HepG2 (cell line): Measurements from ENCODE around the gene FLVCR1.

Source experiments
- EP300 ChIP-seq, 3 experiments: sonication (generic) in 1 of 3; formaldehyde crosslinking in 1 of 3; IDR thresholded peaks; 2 replicates each; pipeline versions ENCODE4 v1.5.1 to v1.6.1; 2011 to 2020; ENCODE audit warnings: low read depth in 2 of 3, low read length in 2 of 3, borderline replicate concordance in 1 of 3, improper control_type of control experiment in 1 of 3, mild to moderate bottlenecking in 1 of 3, missing genetic modification reagents in 1 of 3, moderate library complexity in 1 of 3
- EZH2 ChIP-seq: conservative IDR thresholded peaks from 2 replicates; pipeline ENCODE4 v1.6.1; 2012; ENCODE audit warnings: mild to moderate bottlenecking, low read depth, low read length, moderate library complexity
- HDAC2 ChIP-seq: sonication (generic); formaldehyde crosslinking; IDR thresholded peaks from 2 replicates; pipeline ENCODE4 v1.4.0; 2020; ENCODE audit warnings: missing genetic modification reagents
- HDAC6 ChIP-seq: fragments of 200-600 bp; sonication (generic); IDR thresholded peaks from 2 replicates; pipeline ENCODE4 v1.7.0; 2017; ENCODE audit warnings: mild to moderate bottlenecking, antibody characterized with exemption, low read length, low read depth
- KDM5B ChIP-seq: sonication (generic); formaldehyde crosslinking; IDR thresholded peaks from 2 replicates; pipeline ENCODE4 v1.4.0; 2020; ENCODE audit warnings: missing genetic modification reagents, mild to moderate bottlenecking, borderline replicate concordance
- POLR2A ChIP-seq, 2 experiments: IDR thresholded peaks; 2 replicates each; pipeline ENCODE4 v1.6.1; 2011; ENCODE audit warnings: low read depth in 2 of 2, low read length in 2 of 2, mild to moderate bottlenecking in 1 of 2, moderate library complexity in 1 of 2; ENCODE audit not compliant: insufficient read depth in 1 of 2
- POLR2AphosphoS5 ChIP-seq: IDR thresholded peaks from 2 replicates; pipeline ENCODE4 v1.6.1; 2012; ENCODE audit warnings: low read depth, low read length
- SMC3 ChIP-seq: IDR thresholded peaks from 2 replicates; pipeline ENCODE4 v1.6.1; 2011; ENCODE audit warnings: low read length, improper control_type of control experiment
- SRSF1 ChIP-seq: fragments of 200-400 bp; formaldehyde crosslinking; optimal IDR thresholded peaks from 2 replicates; pipeline ENCODE3; 2017; ENCODE audit warnings: mild to moderate bottlenecking, low read depth, low read length, moderate library complexity
- ZNF629 ChIP-seq: sonication (generic); formaldehyde crosslinking; conservative IDR thresholded peaks from 2 replicates; pipeline ENCODE4 v1.5.0; 2020; ENCODE audit warnings: missing genetic modification reagents
- ZSCAN29 ChIP-seq: sonication (generic); formaldehyde crosslinking; conservative IDR thresholded peaks from 2 replicates; pipeline ENCODE4 v1.4.0; 2020; ENCODE audit warnings: mild to moderate bottlenecking, missing genetic modification reagents
- TF ChIP-seq, protein P1 (sequence below), 2 experiments: fragments of 450-650 bp in 1 of 2; sonication (generic) in 1 of 2; formaldehyde crosslinking in 1 of 2; IDR thresholded peaks; 2 replicates each; pipeline versions ENCODE4 v1.6.1 to v1.8.0; 2016 to 2022; ENCODE audit warnings: antibody characterized with exemption in 1 of 2, mild to moderate bottlenecking in 1 of 2, missing genetic modification reagents in 1 of 2
- TF ChIP-seq, protein P2 (sequence below): sonication (generic); formaldehyde crosslinking; IDR thresholded peaks from 2 replicates; pipeline ENCODE4 v1.5.0; 2020; ENCODE audit warnings: mild to moderate bottlenecking, missing genetic modification reagents, moderate library complexity
- TF ChIP-seq, protein P3 (sequence below): sonication (generic); formaldehyde crosslinking; IDR thresholded peaks from 2 replicates; pipeline ENCODE4 v1.4.0; 2020; ENCODE audit warnings: missing genetic modification reagents

DNA sequence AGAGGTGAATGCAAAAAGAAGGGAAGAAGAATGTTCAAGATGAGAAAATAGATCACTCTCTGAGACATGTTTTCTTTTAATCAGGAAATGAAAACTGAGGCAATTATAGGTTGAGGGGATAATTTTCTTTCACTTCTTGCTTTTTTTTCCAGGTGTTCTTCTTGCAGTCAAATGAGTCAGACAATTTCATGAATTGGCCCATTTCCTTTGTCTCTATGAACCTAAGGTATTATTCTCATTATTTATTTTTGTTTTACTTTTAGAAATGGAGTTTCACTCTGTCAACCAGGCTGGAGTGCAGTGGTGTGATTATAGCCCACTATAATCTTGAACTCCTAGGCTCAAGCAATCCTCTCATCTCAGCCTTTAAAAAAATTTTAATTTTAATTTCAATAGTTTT is 88.8 kb downstream of the FLVCR1 start:
- TF ChIP-seq POLR2AphosphoS5 (no peak), EP300 (IDR thresholded peaks at IDR 0.05; ENCODE audit: low read depth in 2 of 2, low read length in 2 of 2) (no peak), EP300 (CRISPR knock-in tag; IDR thresholded peaks at IDR 0.05; ENCODE audit: borderline replicate concordance) (no peak), HDAC2 (CRISPR knock-in tag) (no peak), ZSCAN29 (CRISPR knock-in tag) (no peak), ZNF629 (CRISPR knock-in tag) (no peak), EZH2 (no peak), KDM5B (CRISPR knock-in tag) (no peak), SMC3 (no peak), POLR2A (IDR thresholded peaks at IDR 0.05; ENCODE audit: insufficient read depth in 1 of 2, low read depth in 2 of 2, low read length in 2 of 2) (no peak), SRSF1 (no peak), HDAC6 (no peak)
- TF ChIP-seq, protein P1, sequence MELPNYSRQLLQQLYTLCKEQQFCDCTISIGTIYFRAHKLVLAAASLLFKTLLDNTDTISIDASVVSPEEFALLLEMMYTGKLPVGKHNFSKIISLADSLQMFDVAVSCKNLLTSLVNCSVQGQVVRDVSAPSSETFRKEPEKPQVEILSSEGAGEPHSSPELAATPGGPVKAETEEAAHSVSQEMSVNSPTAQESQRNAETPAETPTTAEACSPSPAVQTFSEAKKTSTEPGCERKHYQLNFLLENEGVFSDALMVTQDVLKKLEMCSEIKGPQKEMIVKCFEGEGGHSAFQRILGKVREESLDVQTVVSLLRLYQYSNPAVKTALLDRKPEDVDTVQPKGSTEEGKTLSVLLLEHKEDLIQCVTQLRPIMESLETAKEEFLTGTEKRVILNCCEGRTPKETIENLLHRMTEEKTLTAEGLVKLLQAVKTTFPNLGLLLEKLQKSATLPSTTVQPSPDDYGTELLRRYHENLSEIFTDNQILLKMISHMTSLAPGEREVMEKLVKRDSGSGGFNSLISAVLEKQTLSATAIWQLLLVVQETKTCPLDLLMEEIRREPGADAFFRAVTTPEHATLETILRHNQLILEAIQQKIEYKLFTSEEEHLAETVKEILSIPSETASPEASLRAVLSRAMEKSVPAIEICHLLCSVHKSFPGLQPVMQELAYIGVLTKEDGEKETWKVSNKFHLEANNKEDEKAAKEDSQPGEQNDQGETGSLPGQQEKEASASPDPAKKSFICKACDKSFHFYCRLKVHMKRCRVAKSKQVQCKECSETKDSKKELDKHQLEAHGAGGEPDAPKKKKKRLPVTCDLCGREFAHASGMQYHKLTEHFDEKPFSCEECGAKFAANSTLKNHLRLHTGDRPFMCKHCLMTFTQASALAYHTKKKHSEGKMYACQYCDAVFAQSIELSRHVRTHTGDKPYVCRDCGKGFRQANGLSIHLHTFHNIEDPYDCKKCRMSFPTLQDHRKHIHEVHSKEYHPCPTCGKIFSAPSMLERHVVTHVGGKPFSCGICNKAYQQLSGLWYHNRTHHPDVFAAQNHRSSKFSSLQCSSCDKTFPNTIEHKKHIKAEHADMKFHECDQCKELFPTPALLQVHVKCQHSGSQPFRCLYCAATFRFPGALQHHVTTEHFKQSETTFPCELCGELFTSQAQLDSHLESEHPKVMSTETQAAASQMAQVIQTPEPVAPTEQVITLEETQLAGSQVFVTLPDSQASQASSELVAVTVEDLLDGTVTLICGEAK (IDR thresholded peaks at IDR 0.05): no peak
- TF ChIP-seq, protein P1 (CRISPR knock-in tag; IDR thresholded peaks at IDR 0.05): no peak
- TF ChIP-seq, protein P2, sequence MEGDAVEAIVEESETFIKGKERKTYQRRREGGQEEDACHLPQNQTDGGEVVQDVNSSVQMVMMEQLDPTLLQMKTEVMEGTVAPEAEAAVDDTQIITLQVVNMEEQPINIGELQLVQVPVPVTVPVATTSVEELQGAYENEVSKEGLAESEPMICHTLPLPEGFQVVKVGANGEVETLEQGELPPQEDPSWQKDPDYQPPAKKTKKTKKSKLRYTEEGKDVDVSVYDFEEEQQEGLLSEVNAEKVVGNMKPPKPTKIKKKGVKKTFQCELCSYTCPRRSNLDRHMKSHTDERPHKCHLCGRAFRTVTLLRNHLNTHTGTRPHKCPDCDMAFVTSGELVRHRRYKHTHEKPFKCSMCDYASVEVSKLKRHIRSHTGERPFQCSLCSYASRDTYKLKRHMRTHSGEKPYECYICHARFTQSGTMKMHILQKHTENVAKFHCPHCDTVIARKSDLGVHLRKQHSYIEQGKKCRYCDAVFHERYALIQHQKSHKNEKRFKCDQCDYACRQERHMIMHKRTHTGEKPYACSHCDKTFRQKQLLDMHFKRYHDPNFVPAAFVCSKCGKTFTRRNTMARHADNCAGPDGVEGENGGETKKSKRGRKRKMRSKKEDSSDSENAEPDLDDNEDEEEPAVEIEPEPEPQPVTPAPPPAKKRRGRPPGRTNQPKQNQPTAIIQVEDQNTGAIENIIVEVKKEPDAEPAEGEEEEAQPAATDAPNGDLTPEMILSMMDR (CRISPR knock-in tag): no peak
- TF ChIP-seq, protein P3, sequence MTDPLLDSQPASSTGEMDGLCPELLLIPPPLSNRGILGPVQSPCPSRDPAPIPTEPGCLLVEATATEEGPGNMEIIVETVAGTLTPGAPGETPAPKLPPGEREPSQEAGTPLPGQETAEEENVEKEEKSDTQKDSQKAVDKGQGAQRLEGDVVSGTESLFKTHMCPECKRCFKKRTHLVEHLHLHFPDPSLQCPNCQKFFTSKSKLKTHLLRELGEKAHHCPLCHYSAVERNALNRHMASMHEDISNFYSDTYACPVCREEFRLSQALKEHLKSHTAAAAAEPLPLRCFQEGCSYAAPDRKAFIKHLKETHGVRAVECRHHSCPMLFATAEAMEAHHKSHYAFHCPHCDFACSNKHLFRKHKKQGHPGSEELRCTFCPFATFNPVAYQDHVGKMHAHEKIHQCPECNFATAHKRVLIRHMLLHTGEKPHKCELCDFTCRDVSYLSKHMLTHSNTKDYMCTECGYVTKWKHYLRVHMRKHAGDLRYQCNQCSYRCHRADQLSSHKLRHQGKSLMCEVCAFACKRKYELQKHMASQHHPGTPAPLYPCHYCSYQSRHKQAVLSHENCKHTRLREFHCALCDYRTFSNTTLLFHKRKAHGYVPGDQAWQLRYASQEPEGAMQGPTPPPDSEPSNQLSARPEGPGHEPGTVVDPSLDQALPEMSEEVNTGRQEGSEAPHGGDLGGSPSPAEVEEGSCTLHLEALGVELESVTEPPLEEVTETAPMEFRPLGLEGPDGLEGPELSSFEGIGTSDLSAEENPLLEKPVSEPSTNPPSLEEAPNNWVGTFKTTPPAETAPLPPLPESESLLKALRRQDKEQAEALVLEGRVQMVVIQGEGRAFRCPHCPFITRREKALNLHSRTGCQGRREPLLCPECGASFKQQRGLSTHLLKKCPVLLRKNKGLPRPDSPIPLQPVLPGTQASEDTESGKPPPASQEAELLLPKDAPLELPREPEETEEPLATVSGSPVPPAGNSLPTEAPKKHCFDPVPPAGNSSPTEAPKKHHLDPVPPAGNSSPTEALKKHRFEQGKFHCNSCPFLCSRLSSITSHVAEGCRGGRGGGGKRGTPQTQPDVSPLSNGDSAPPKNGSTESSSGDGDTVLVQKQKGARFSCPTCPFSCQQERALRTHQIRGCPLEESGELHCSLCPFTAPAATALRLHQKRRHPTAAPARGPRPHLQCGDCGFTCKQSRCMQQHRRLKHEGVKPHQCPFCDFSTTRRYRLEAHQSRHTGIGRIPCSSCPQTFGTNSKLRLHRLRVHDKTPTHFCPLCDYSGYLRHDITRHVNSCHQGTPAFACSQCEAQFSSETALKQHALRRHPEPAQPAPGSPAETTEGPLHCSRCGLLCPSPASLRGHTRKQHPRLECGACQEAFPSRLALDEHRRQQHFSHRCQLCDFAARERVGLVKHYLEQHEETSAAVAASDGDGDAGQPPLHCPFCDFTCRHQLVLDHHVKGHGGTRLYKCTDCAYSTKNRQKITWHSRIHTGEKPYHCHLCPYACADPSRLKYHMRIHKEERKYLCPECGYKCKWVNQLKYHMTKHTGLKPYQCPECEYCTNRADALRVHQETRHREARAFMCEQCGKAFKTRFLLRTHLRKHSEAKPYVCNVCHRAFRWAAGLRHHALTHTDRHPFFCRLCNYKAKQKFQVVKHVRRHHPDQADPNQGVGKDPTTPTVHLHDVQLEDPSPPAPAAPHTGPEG (CRISPR knock-in tag): no peak
